Posterior vena cava (tissue), 2 donors: ENCODE data around the gene U2AF1L4. TPM values are rescaled to one million over a fixed set of nuclear protein-coding genes. Genes with fewer than 3 reads are reported as not detected.
A peak's percentile ranks its signal among the peaks of the same experiment; 100 is the strongest.

ENCODE experiments used
- DNase-seq: peaks from one replicate; pipeline ENCODE4 v3.0.0-alpha.2; 2020; ENCODE audit warnings: low spot score
- intact Hi-C, 2 donors: fragments of 100-400 bp; cut with DNase I; formaldehyde crosslinking; loops; one replicate each; pipeline versions ENCODE4 v1.14.1 to v1.14.2; 2022 to 2023
- total RNA-seq, 2 donors: library from RNA; stranded (reverse); fragmentation: NEBNext Ultra II Directional; extraction: Animal tissue kit (Norgen Biotek cat#: 25700); gene quantifications; one replicate each; pipeline ENCODE4 v1.2.1, GENCODE V29; 2021
- donor health status: DM: yes; HTN: yes; CAD: no.
- donor health status: DM: yes; HTN: yes; CAD: no.

Gene U2AF1L4
- total RNA-seq, 2 donors from 2014 or later = 13.8 to 18.7 TPM

DNA sequence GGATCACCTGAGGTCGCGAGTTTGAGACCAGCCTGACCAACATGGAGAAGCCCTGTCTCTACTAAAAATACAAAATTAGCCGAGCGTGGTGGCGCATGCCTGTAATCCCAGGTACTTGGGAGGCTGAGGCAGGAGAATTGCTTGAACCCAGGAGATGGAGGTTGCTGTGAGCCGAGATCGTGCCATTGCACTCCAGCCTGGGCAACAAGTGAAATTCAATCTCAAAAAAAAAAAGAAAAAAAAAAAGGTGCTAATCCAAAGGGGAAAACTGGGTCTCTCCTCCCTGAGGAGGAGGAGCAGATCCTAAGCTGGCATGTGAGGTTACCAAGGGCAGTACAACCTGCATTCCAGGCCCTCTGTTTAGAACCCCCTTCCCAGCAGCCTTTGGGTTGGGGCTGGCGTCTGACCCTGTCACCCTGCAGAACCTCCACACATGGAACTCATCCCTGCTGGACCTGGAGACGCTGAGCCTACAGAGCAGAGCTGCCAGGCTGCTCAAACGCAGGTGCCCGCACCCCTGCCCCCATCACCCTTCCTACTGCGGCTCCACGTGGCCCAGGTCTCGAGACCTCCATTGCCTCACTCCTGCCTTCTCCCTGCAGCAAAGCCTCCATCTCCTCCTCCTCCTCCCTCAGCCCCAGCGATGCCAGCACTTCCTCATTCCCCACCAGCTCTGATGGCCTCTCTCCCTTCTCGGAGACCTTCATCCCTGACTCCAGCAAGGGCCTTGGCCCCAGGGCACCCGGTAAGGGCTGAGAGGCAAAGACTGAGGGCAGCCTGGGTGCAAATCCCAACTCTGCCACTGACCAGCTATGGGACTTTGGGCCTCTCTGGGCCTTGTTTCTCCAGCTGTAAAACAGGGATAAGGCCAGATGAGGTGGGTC lies 19.5 kb upstream of the U2AF1L4 start:
- no peak for DNase-seq
- intact Hi-C loops = no loop called here

DNA sequence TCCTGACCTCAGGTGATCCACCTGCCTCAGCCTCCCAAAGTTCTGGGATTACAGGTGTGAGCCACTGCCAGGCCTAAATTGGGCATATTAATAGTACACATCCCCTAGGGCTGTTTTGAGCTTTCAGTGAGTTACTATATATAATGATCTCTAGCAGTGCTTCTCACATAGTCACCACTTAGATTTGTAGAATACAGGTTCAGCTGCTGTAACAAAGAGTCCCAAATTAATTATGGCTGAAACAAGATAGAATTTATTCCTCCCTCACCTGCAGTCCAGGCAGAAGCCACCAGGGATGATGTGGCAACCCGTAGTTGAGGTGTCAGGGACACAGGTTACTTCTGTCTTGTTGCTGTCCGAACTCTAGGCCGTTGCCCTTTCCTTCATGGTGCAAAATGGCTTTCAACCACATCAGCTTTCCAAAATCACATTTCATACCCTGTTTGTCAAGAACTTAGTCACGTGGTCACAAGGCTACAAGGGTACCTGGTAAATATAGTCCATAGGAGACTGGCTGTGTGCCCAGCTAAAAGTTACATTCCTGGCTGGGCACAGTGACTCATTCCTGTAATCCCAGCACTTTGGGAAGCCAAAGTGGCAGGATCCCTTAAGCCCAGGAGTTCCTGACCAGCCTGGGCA lies 15.6 kb upstream of the U2AF1L4 start:
- intact Hi-C loops = no loop called here
- no peak for DNase-seq

- intact Hi-C loops = no loop called here
- no peak for DNase-seq
Measured at GRCh38 chr19:35759697-35760096, 14.5 kb upstream of the U2AF1L4 start.

DNA sequence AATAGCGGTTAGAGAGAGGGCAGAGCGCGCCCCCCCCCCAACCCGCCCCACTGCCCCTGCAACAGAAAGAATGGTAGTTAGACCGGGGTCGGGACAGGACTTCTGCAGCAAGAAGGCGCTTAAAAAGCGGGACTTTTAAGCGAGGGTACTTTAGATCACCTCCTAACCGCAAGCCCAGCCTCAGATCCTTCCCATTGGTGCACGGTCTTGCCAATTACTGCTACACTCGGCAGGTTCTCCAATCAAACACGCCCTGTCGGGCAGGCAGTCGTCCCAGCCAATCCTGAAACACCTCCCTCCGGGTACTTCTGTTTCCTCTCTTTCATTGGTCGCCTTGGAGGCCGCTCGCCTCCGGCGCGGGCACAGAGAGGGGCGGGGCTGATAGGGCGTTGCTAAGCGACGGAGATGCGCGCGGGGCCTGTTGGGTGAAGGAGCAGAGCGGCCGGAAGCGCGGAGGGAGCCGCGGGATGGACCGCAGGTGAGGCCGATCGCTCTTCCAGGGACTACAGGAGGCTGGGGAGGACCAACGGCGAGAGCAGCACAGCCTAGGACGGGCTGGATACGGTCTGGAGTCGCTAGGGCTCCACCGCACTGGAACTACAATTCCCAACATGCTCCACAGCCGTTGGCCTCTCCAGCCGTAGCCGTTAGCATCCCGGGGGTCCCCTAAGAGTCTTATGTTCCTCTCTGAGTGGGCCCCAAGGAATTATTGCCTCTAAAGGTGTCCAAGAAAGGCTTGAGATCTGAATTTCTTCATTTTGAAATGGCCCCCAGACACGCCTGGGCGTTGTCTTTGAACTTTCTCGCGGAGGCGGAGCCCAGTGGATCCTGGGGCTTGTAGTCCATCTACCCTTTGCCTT lies 12.8 kb upstream of the U2AF1L4 start, which contains the start of gene PROSER3:
Gene PROSER3, plus strand, starts transcription at position 428 of the 860 bp plus-strand sequence. Its CDS starts 40 bp downstream, at position 468.
- DNase-seq = peak; percentile 100
- intact Hi-C loops = no loop called here

DNA sequence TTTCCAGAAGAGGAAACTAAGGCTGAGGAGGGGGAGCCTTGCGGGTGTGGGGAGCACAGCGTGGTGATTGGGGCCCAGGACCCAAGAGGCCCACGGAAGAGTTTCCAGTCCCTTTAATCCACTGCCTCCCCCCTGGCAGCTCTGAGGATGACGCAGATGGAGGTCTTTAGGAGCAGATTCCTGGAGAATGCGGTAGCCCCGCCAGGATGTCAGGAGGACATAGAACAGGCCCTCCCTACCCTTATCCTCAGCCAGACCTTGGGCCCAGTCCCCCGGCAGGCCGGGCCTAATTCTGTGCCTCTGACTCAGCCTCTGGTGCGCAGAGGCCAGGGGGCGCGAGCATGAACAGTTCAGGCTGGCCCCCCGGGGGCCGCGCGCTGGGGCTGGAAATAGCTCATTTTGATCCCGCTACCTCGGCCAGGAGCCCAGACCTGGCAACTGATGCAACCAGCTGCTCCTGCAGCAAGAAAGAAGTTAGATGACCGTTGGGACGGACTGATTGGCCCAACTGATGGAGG lies 12.1 kb upstream of the U2AF1L4 start:
- DNase-seq = peak; percentile 98
- intact Hi-C loops = no loop called here

- intact Hi-C loops = no loop called here
- DNase-seq = peak; percentile 96
Measured at GRCh38 chr19:35756377-35757230, 11.4 kb upstream of the U2AF1L4 start, which contains the start of gene HSPB6. TSS of gene HSPB6 (minus strand) at chr19:35757029. CDS start at chr19:35757008, 21 bp downstream.

DNA sequence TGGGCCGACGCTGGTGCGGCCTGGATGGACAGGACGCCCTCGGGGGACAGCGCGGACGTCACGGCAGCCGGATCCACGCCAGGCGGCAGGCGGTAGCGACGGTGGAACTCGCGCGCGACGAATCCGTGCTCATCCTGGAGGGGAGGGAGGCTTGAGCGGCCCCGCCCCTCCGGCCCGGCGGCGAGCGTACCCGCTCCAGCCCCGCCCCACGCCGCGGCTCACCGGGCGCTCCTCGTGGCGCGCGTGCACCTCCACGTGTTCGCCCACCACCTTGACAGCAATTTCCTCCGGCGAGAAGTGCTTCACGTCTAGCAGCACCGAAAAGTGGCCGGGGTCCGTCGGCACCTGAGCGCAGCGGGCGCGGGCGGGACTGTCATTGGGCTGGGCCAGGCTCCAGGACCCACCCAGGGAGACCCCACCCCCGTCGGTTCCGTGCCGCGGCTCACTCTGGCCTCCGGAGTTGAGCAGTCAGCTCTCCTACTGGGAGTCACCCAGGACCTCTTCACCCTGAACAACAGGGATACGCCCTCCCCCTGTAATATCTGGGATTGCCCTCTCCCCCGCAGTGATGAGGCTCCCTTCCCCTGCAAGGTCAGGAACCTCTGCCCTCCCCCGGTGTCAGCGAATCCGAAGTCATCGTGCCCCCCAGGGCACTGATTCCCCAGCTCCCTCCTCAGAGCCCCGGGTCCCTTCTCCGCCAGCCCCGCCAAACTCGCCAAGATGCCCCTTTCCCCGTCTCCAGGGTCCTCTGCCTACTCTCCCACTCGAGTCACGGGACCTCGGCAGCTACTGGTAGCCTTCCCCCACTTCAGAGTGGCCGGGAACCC lies 10.5 kb upstream of the U2AF1L4 start:
- peak; percentile 98 for DNase-seq
- intact Hi-C loops = no loop called here

DNA sequence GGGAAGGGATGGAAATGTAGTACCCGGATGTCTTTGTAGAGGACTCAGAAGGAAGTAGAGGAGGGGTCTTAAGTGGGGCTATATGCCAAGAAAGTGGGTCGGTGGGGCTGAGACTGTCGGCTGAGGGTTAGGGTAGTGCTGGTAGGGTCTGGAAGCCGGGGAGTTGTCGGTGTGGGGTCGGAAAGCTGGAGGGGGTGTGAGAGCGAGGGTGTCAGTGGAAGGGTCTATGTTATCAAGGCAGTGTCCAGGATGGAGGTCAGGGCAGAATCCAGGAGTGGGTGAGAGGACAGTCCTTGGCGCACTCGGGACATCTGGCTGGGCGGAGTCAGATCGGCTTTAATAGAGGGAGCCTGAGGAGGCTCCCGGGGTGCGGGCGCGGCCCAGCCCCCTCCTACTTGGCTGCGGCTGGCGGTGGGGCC lies 9.9 kb upstream of the U2AF1L4 start:
- intact Hi-C loops = no loop called here
- no peak for DNase-seq

DNA sequence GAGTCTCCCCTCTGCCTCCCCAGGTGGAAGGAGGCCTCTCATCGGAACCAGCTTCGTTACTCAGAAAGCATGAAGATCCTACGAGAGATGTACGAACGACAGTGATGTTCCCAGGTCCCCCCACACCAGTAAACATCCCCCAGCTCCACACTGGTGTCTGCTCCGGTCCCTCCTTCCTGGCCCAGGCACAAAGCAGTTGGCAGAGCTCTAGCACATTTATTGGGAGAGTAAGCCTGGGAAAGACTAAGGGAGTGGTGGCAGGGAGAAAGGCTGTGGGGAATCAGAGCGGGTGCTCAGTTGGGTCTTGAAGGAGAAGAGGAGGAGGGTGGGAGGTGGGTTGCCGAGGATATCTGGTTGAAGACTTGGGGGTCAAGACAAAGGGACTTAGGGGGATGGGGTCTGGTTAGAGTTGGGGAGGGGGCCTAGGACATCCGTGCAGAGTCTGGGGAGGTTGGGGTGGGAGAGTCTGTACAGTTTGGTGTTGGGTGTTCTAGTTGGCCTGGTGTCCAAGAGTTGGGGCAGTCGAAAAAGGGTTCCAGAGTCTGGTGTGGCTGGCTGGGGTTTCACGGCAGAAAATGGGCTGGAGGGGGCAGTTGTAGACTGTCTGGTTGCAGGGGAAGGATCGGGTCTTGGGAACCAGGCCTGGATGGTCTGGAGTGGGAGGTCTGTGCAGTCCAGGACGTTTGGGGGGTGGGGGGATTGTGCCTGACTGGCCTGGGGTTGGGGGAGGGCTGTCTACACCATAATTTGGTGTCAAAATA lies 9.3 kb upstream of the U2AF1L4 start:
- DNase-seq = no peak

GRCh38 chr19:35753634-35754369 lies 8.6 kb upstream of the U2AF1L4 start:
- intact Hi-C loops = no loop called here
- peak; percentile 83 for DNase-seq

More for the DNA sequence above, 9.3 kb upstream of the U2AF1L4 start:
- intact Hi-C loops = no loop called here

- peak; percentile 83 for DNase-seq
- intact Hi-C loops = no loop called here
Measured at GRCh38 chr19:35752746-35753350, 7.6 kb upstream of the U2AF1L4 start.

GRCh38 chr19:35751839-35752745 lies 6.9 kb upstream of the U2AF1L4 start:
- no peak for DNase-seq
- intact Hi-C loops = no loop called here

DNA sequence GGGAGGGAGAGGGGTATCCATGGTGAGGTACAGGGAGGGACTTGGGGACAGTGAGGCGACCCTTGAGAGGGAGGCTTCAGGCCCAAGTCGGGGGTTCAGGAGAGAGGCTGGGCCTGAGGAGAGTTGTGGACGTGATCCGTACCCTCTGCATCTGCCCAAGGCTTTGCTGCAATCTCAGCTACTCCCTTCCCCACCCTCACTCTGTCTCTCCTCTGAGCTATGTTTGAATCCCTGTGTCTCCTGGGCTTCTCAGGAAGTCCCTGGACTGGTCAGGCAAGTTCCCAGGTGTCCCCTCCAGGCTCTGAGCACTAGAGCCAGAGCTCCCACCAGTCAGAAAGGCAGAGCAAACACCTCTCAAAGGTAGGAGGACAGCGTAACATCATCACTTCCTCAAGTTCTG lies 4.9 kb upstream of the U2AF1L4 start:
- intact Hi-C loops = no loop called here
- no peak for DNase-seq

- peak; percentile 100 for DNase-seq
- intact Hi-C loops = loop anchor here in 1 of 2 donors (10.0 kb wide), 1 partner anchor 186 kb away; the partner anchor contains the start of gene LRFN3
Measured at GRCh38 chr19:35748106-35749020, 3.1 kb upstream of the U2AF1L4 start, which contains the start of gene LIN37. TSS of gene LIN37 (plus strand) at chr19:35748576. CDS start at chr19:35748725, 149 bp downstream.
